ENCODE measurements around the gene B3GLCT.

DNA sequence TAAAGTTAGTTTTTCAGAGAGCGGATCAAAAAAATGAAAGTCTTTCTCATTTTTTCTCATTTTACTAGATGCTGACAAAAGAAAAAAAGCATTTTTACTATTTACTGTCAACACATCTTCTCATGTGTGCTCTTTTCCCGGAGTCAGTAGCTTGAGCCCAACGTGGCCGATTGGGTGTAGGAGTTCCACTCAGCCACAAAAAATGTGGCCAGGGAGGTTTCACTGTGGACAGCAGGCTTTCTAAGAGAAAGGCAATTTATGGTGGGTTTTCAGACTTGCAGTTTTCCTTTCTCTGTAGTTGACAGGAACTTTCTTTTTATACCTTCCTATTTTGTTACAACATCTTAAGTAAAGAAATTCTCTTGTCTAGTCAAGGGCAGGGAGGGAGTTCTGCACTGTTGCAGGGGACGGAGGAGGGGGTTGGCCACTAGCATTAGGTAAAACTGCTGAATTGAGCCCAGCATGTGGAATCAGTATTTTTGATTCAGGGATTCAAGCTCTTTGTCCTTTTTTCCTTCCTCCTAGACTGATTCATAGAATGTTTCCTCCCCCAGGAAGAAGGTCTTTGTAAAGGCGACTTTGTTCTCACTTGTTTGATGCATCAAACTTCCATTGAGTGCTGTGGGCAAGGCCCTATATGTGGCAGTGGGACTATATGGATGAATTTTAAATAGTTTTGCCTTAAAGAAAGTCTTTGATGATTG, 123.1 kb downstream of the B3GLCT start:
- TF ChIP-seq, protein P1, sequence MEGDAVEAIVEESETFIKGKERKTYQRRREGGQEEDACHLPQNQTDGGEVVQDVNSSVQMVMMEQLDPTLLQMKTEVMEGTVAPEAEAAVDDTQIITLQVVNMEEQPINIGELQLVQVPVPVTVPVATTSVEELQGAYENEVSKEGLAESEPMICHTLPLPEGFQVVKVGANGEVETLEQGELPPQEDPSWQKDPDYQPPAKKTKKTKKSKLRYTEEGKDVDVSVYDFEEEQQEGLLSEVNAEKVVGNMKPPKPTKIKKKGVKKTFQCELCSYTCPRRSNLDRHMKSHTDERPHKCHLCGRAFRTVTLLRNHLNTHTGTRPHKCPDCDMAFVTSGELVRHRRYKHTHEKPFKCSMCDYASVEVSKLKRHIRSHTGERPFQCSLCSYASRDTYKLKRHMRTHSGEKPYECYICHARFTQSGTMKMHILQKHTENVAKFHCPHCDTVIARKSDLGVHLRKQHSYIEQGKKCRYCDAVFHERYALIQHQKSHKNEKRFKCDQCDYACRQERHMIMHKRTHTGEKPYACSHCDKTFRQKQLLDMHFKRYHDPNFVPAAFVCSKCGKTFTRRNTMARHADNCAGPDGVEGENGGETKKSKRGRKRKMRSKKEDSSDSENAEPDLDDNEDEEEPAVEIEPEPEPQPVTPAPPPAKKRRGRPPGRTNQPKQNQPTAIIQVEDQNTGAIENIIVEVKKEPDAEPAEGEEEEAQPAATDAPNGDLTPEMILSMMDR (IDR thresholded peaks at IDR 0.05; ENCODE audit: poor library complexity, severe bottlenecking): no peak
- TF ChIP-seq EZH2 (IDR thresholded peaks at IDR 0.05; ENCODE audit: borderline replicate concordance, insufficient read depth, low read length, poor library complexity, severe bottlenecking): no peak
